Karpas-422 (cell line): ENCODE results near the gene ZSWIM5. TPM values are rescaled to one million over a fixed set of nuclear protein-coding genes. Genes with fewer than 3 reads are reported as not detected.
"Not testable (repeated sequence)": the region's sequence is repeated elsewhere in the genome, so short reads cannot be mapped to it uniquely, and the experiment has no call there.

ENCODE experiments used
- DNase-seq: peaks from one replicate; pipeline ENCODE4 v3.0.0-alpha.2; 2015
- H2AFZ ChIP-seq: fragments of 200-600 bp; sonication (generic); 2 replicates; pipeline ENCODE4 v1.6.1; 2014; ENCODE audit warnings: antibody characterized with exemption, low read length, mixed read lengths
- H3K27ac ChIP-seq: fragments of 200-600 bp; sonication (generic); 2 replicates; pipeline ENCODE4 v1.5.1; 2014; ENCODE audit warnings: mild to moderate bottlenecking, low read length, moderate library complexity
- H3K27me3 ChIP-seq: fragments of 200-600 bp; sonication (generic); 2 replicates; pipeline ENCODE4 v1.6.1; 2014; ENCODE audit warnings: low read length, mixed read lengths
- H3K36me3 ChIP-seq: fragments of 200-600 bp; sonication (generic); 2 replicates; pipeline ENCODE4 v1.6.1; 2014; ENCODE audit warnings: low read length, mixed read lengths; ENCODE audit not compliant: insufficient read depth
- H3K4me1 ChIP-seq: fragments of 200-600 bp; sonication (generic); 2 replicates; pipeline ENCODE4 v1.6.1; 2014; ENCODE audit warnings: mild to moderate bottlenecking, low read length, mixed read lengths
- H3K4me2 ChIP-seq: fragments of 200-600 bp; sonication (generic); 2 replicates; pipeline ENCODE4 v1.6.1; 2014; ENCODE audit warnings: low read length, low read depth, mild to moderate bottlenecking; ENCODE audit not compliant: poor library complexity, severe bottlenecking
- H3K4me3 ChIP-seq: fragments of 200-600 bp; sonication (generic); 2 replicates; pipeline ENCODE4 v1.5.1; 2014; ENCODE audit warnings: mild to moderate bottlenecking, antibody characterized with exemption, low read length, mixed read lengths
- H3K79me2 ChIP-seq: fragments of 200-600 bp; sonication (generic); 2 replicates; pipeline ENCODE4 v1.6.1; 2014; ENCODE audit warnings: mild to moderate bottlenecking, low read length, mixed read lengths
- H3K9ac ChIP-seq: fragments of 200-600 bp; sonication (generic); 2 replicates; pipeline ENCODE4 v1.6.0; 2014; ENCODE audit warnings: low read length
- H3K9me2 ChIP-seq: fragments of 200-600 bp; sonication (generic), shearing (Covaris generic); replicated peaks from 2 replicates; pipeline ENCODE4 v1.6.0; 2014; ENCODE audit warnings: mild to moderate bottlenecking, low read length, moderate library complexity; ENCODE audit not compliant: insufficient read depth
- H3K9me3 ChIP-seq: fragments of 300-700, 200-600 bp; sonication (generic); 2 replicates; pipeline ENCODE4 v1.6.1; 2014; ENCODE audit warnings: low read length, mixed read lengths
- H4K20me1 ChIP-seq: fragments of 200-600 bp; sonication (generic); 2 replicates; pipeline ENCODE4 v1.6.1; 2014; ENCODE audit warnings: mild to moderate bottlenecking, antibody characterized with exemption, low read length, low read depth; ENCODE audit not compliant: insufficient read depth
- total RNA-seq: library from RNA; depleted of rRNA; stranded (reverse); fragments of >200 nt; shearing (Covaris generic); gene quantifications from 2 replicates; pipeline ENCODE4 v1.2.3, GENCODE V29; 2014; ENCODE audit warnings: low replicate concordance

Gene ZSWIM5
- total RNA-seq, 1 experiment from 2014 or later = 0.04 TPM

DNA sequence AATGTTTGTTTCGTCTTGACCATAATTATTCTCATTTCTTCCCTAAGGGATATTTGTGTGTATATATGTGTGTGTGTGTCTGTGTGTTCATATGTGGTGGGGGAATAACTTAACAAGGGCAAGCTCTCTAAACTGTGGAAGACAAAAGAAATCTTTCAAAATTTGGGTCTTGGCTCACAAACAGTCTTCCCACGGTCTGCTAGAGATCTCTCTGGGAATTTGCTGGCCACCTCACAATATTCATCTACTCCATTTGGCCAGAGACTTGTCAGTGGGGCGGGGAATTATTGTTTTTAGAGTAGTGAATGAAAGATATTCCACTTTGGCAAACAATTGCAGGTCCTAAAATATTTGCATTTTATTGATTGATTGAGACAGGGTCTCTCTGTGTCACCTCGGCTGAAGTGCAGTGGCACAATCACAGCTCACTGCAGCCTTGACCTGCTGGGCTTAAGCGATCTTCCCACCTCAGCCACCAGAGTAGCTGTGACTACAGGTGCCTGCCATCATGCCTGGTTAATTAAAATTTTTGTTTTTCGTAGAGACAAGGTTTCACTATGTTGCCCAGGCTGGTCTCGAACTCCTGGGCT, 212.0 kb downstream of the ZSWIM5 start:
- H3K4me3 ChIP-seq = no peak overlapping the region
- H3K79me2 ChIP-seq = no peaks in the 10 kb centered on the region
- no peaks in the 10 kb centered on the region for H4K20me1 ChIP-seq
- H3K9me2 ChIP-seq = no peaks in the 10 kb centered on the region
- H3K27ac ChIP-seq = no peak overlapping the region
- peaks cover 4% of the 10 kb centered on the region for H3K4me1 ChIP-seq
- no peak for DNase-seq
- H3K36me3 ChIP-seq = no peaks in the 10 kb centered on the region
- H3K9me3 ChIP-seq = no peaks in the 10 kb centered on the region
- no peak overlapping the region for H3K9ac ChIP-seq
- no peaks in the 10 kb centered on the region for H3K27me3 ChIP-seq
- no peak overlapping the region for H3K4me2 ChIP-seq
- no peak overlapping the region for H2AFZ ChIP-seq

DNA sequence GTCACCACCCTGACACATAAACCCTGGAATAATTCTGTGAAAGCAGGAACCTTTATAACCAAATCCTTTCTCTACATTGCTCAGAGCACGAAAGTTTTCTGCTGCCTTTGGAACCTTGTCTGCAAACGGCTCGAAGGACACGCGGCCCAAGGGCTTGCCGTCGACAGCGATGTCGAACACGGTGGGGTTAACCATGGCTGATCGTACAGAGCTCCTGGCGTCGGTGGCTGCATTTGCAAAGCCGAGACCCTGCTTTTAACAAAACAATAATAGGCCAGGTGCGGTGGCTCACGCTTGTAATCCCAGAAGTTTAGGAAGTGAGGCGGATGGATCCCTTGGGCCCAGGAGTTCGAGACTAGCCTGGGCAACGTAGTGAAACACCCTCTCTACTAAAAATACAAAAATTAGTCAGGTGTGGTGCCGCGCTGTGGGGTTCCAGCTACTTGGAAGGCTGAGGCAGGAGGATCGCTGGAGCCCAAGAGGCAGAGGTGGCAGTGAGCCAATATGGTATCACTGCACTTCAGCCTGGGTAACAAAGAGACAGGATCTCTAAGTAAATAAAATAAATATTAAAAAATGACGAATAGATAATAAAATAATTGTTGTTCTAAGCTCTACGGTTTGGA, 217.8 kb downstream of the ZSWIM5 start:
- Histone ChIP-seq H3K4me1 (peaks cover 21% of the 10 kb centered on the region), H3K36me3 (no peaks in the 10 kb centered on the region), H3K9ac (no peak overlapping the region), H3K9me2 (no peaks in the 10 kb centered on the region), H3K9me3 (no peaks in the 10 kb centered on the region), H4K20me1 (no peaks in the 10 kb centered on the region), H3K27ac (no peak overlapping the region), H3K27me3 (no peaks in the 10 kb centered on the region), H3K4me3 (no peak overlapping the region), H3K4me2 (no peak overlapping the region), H3K79me2 (peaks cover 27% of the 10 kb centered on the region), H2AFZ (no peak overlapping the region)
- DNase-seq = no peak

DNA sequence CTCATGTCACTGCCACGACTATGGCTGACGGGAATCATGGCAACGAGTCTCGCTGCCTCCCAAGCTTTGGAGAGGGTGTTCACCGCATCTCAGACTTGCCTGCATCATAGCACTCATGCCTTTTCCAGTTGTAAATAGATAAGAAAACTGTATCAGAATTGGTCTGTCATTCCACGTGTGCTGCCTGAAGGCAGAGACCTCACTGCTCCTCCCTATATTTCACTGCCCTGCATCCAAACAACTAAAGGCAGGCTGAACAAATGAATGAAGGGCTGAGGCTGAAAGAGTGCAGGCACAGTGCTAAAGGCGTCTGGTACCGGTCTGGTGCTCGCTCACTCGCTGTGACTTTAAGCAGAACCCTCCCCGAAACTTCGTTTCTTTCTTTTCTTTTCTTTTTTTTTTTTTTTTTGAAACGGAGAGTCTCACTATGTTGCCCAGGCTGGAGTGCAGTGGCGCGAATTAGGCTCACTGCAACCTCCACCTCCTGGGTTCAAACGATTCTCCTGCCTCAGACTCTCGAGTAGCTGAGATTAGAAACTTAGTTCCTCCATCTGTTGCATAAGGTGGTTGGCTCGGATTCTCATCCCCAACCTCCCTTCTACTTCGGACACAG, 220.6 kb downstream of the ZSWIM5 start:
- no peaks in the 10 kb centered on the region for H4K20me1 ChIP-seq
- peak overlapping the region; percentile 89 for H3K9ac ChIP-seq
- H3K27ac ChIP-seq = no peak overlapping the region; the same call in 1 of the 2 replicates
- H2AFZ ChIP-seq = peak overlapping the region; percentile 86; the same call in 1 of the 2 replicates
- peaks cover 20% of the 10 kb centered on the region for H3K4me1 ChIP-seq
- H3K36me3 ChIP-seq = 0 out of 2 replicates have a peak, but pooled peaks cover 2% of the 10 kb centered on the region
- H3K9me3 ChIP-seq = no peaks in the 10 kb centered on the region
- no peak for DNase-seq
- no peaks in the 10 kb centered on the region for H3K27me3 ChIP-seq
- peak overlapping the region; percentile 90 for H3K4me3 ChIP-seq
- H3K79me2 ChIP-seq = peaks cover 44% of the 10 kb centered on the region
- no peaks in the 10 kb centered on the region for H3K9me2 ChIP-seq
- H3K4me2 ChIP-seq = peak overlapping the region; percentile 96

DNA sequence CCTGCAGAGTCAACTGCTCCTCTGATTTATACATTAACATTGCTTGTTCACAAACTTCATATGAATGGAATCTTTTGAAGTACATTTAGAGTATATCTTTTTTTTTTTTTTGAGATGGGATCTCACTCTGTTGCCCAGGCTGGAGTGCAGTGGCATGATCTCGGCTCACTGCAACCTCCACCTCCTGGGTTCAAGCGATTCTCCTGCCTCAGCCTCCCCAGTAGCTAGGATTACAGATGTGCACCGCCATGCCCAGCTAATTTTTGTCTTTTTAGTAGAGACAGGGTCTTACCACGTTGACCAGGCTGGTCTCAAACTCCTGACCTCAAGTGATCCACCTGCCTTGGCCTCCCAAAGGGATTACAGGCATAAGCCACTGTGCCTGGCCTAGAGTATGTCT, 229.0 kb downstream of the ZSWIM5 start:
- H3K9me2 ChIP-seq, H3K4me3 ChIP-seq, H3K27ac ChIP-seq, H3K9me3 ChIP-seq, H3K27me3 ChIP-seq, H3K9ac ChIP-seq, H2AFZ ChIP-seq, H4K20me1 ChIP-seq, H3K4me2 ChIP-seq, H3K4me1 ChIP-seq, DNase-seq: not testable (repeated sequence)
- Histone ChIP-seq H3K79me2 (peaks cover 29% of the 10 kb centered on the region), H3K36me3 (peaks cover 33% of the 10 kb centered on the region)

DNA sequence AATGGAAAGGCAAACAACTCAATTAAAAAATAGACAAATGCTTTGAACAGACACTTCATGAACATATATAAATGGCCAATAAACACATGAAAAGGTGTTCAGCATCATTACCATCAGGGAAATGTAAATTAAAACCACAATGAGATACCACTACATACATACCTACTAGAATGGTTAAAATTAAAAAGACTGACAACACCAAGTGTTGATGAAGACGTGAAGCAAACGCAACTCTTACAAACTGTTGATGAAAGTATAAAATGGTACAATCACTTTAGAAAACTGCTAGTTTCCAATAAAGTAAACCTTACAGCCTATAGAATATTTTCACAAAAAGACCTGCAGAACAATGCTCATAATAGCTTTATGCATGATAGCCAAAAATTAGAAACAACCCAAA, 230.2 kb downstream of the ZSWIM5 start:
- Histone ChIP-seq H3K9me2 (no peaks in the 10 kb centered on the region), H3K4me1 (peaks cover 4% of the 10 kb centered on the region; the same call in 1 of the 2 replicates), H3K4me3 (no peak overlapping the region), H3K79me2 (peaks cover 27% of the 10 kb centered on the region), H3K27ac (no peak overlapping the region), H2AFZ (no peak overlapping the region), H3K36me3 (peaks cover 33% of the 10 kb centered on the region), H3K4me2 (no peak overlapping the region), H3K9ac (no peak overlapping the region), H3K27me3 (no peaks in the 10 kb centered on the region), H3K9me3 (no peaks in the 10 kb centered on the region), H4K20me1 (no peaks in the 10 kb centered on the region)
- no peak for DNase-seq

DNA sequence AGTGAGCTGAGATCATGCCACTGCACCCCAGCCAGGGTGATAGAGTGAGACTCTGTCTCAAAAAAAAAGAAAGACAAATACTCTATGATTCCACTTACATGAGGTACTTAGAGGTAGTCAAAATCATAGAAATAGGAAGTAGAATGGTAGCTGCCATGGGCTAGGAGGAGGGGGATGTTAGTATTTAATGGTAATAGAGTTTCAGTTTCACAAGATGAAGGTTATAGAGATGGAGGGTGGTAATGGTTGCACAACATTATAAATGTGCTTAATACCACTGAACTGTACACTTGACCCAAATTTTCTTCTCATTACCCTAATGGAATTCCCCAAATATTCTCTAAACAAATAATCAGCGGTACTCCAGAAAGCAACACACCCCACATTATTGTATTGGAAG, 232.8 kb downstream of the ZSWIM5 start:
- peaks cover 4% of the 10 kb centered on the region; the same call in 1 of the 2 replicates for H3K4me1 ChIP-seq
- H3K9me2 ChIP-seq = no peaks in the 10 kb centered on the region
- no peak overlapping the region for H3K4me2 ChIP-seq
- DNase-seq = no peak
- no peaks in the 10 kb centered on the region for H3K27me3 ChIP-seq
- H3K27ac ChIP-seq = no peak overlapping the region
- H3K79me2 ChIP-seq = peaks cover 35% of the 10 kb centered on the region
- no peak overlapping the region for H3K4me3 ChIP-seq
- no peak overlapping the region for H2AFZ ChIP-seq
- no peak overlapping the region for H3K9ac ChIP-seq
- no peaks in the 10 kb centered on the region for H3K9me3 ChIP-seq
- peaks cover 37% of the 10 kb centered on the region for H3K36me3 ChIP-seq
- no peaks in the 10 kb centered on the region for H4K20me1 ChIP-seq

DNA sequence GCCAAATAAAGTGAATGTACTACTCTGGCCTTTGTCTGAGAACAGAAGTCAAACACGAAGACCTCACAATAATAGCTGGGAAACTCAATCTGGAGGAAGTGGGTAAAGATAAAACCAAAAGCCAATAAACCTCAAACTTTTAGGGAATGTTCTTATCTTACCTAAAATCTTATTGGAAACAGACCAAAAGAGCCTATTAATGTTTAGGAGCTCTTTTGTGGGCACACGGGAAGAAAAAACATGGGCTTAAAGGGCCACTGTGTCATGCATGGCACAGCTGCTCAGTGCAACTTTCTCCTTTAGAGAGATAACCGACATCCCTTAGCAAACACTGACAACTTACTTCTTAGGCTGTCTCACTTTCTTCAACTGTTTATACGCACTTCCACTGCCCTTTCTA, 236.1 kb downstream of the ZSWIM5 start:
- H3K4me1 ChIP-seq = peaks cover 4% of the 10 kb centered on the region; the same call in 1 of the 2 replicates
- no peak overlapping the region for H2AFZ ChIP-seq
- no peaks in the 10 kb centered on the region for H3K27me3 ChIP-seq
- no peak overlapping the region for H3K9ac ChIP-seq
- DNase-seq = no peak
- peaks cover 33% of the 10 kb centered on the region for H3K79me2 ChIP-seq
- no peak overlapping the region for H3K4me2 ChIP-seq
- H3K27ac ChIP-seq = no peak overlapping the region
- H3K9me2 ChIP-seq = no peaks in the 10 kb centered on the region
- no peaks in the 10 kb centered on the region for H4K20me1 ChIP-seq
- H3K9me3 ChIP-seq = no peaks in the 10 kb centered on the region
- no peak overlapping the region for H3K4me3 ChIP-seq
- peaks cover 11% of the 10 kb centered on the region; the same call in 1 of the 2 replicates for H3K36me3 ChIP-seq
